Peyer's patch (tissue), 4 donors: Measurements from ENCODE around the gene MTMR6. TPM values are rescaled to one million over a fixed set of nuclear protein-coding genes. Genes with fewer than 3 reads are reported as not detected.
A peak's percentile ranks its signal among the peaks of the same experiment; 100 is the strongest.

Experiments used
- DNase-seq, 3 donors: peaks; one replicate each; pipeline ENCODE4 v3.0.0-alpha.2; 2017 to 2019
- H3K27ac ChIP-seq, 4 donors: fragments of 200-600 bp; sonication (generic); one replicate each; pipeline ENCODE4 v1.5.1; 2016 to 2019
- H3K27me3 ChIP-seq, 2 donors: fragments of 200-600 bp; sonication (generic); one replicate each; pipeline ENCODE4 v1.5.1; 2019
- H3K36me3 ChIP-seq, 3 donors: fragments of 200-600 bp; sonication (generic); one replicate each; pipeline ENCODE4 v1.5.1; 2016 to 2019
- H3K4me1 ChIP-seq, 4 donors: fragments of 200-600 bp; sonication (generic); one replicate each; pipeline ENCODE4 v1.5.1; 2016 to 2019
- H3K4me3 ChIP-seq, 4 donors: fragments of 200-600 bp; sonication (generic); 1 replicate in 3 of 4; 2 replicates in 1 of 4; pipeline ENCODE4 v1.5.1; 2016 to 2019; ENCODE audit warnings: mild to moderate bottlenecking in 1 of 4
- H3K9me3 ChIP-seq, 4 donors: fragments of 200-600 bp; sonication (generic); one replicate each; pipeline ENCODE4 v1.5.1; 2016 to 2019; ENCODE audit warnings: mild to moderate bottlenecking in 1 of 4
- POLR2A ChIP-seq, 2 donors: fragments of 450-650 bp; IDR thresholded peaks; one replicate each; pipeline ENCODE4 v1.5.1; 2017; ENCODE audit warnings: antibody characterized with exemption in 2 of 2, mild to moderate bottlenecking in 2 of 2, moderate library complexity in 2 of 2
- total RNA-seq, 4 donors: library from RNA; depleted of rRNA; stranded (reverse); fragments of >200 nt; gene quantifications; one replicate each; pipeline ENCODE4 v1.1.0, GENCODE V29; 2016
- TF ChIP-seq, protein P1 (sequence below), 6 experiments: fragments of 450-650 bp in 4 of 6; fragments of 200-600 bp in 2 of 6; sonication (generic) in 1 of 6; IDR thresholded peaks; one replicate each; pipeline ENCODE4 v1.5.1; 2017 to 2019; ENCODE audit warnings: antibody characterized with exemption in 6 of 6, mild to moderate bottlenecking in 3 of 6, moderate library complexity in 1 of 6

The MTMR6 gene
- total RNA-seq, 4 donors from 2014 or later: 6.4 to 14.9 (median 10.6) TPM

DNA sequence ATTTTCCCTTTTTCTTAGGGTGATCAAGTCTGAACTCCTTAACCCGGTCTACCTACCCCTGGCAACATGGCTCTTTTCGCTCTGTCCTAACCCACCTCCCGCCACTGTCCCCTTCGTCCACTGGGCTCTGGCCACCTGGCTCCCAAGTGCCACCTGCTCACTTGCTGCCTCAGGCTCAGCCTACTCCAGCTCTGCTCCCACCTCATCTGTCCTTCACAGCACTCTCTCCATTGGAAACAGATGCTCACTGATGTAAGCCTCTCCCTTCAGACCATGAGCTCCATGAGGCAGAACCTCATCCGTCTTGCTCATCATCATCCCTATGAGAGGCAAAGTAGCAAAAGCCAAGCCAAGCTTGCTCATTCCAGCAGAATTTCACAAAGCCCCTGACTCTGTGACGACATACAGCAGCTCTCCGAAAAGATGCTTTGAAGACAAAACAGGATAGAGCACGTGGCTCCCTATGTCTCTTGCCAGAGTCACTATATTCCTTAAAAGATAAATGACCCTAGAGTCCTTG is 79.9 kb downstream of the MTMR6 start:
- H3K36me3 ChIP-seq: no peaks in the 10 kb centered on the region
- H3K9me3 ChIP-seq: no peaks in the 10 kb centered on the region
- DNase-seq: peak in 1 of 3 donors; percentile 1
- TF ChIP-seq POLR2A (IDR thresholded peaks at IDR 0.05): no peak
- TF ChIP-seq, protein P1, sequence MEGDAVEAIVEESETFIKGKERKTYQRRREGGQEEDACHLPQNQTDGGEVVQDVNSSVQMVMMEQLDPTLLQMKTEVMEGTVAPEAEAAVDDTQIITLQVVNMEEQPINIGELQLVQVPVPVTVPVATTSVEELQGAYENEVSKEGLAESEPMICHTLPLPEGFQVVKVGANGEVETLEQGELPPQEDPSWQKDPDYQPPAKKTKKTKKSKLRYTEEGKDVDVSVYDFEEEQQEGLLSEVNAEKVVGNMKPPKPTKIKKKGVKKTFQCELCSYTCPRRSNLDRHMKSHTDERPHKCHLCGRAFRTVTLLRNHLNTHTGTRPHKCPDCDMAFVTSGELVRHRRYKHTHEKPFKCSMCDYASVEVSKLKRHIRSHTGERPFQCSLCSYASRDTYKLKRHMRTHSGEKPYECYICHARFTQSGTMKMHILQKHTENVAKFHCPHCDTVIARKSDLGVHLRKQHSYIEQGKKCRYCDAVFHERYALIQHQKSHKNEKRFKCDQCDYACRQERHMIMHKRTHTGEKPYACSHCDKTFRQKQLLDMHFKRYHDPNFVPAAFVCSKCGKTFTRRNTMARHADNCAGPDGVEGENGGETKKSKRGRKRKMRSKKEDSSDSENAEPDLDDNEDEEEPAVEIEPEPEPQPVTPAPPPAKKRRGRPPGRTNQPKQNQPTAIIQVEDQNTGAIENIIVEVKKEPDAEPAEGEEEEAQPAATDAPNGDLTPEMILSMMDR (IDR thresholded peaks at IDR 0.05): no peak
- no peak overlapping the region for H3K4me3 ChIP-seq
- H3K27me3 ChIP-seq: no peaks in the 10 kb centered on the region
- no peaks in the 10 kb centered on the region for H3K4me1 ChIP-seq
- H3K27ac ChIP-seq: no peak overlapping the region

DNA sequence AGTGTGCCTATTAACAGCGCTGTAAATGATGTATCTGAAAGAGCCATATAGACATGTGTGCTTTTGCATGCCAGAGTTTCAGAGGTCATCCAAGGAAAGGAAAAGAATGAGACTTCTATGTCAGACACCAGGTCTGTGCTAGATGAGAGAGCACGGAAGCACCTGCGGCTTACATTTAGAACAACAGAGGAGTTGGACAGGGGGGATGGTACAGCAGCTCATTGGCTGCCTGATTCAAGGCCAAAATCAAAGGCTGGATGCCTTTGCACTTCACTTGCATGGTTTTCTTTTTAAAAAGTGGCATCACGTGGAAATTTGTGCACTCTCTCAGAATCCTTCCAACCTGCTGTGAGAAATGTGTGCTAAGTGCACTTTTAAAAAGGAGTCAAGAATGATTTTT is 82.4 kb downstream of the MTMR6 start:
- no peaks in the 10 kb centered on the region for H3K36me3 ChIP-seq

DNA sequence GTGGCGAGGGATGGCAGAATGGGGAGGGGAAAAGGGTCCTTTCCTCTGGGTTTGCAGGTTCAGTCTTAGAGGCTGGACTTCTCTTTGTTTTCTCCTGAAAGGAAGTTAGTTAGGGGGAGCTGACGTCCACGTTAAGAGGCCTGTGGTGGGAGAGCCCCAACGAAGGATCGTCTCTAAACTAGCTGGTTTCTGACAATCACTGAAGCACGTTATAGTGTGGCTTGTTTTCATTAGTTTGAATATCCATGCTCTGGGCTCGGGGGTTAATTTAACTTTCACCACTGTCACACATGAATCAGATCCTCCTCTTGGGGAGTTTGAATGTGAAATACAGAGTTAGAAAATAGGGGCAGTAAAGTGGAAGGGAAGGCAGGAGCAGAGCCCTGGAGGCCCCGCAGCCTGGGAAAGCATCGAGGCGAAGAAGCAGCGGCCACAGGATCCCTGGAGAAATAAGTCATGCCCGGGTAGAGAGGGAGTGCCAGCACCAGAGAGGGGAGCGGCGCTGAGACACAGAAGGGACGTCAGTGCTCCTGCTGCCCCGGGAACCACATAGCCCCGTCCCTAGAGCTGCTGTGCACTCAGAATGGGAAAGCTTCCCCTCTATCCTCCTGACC is 84.1 kb downstream of the MTMR6 start:
- Histone ChIP-seq H3K4me1 (no peaks in the 10 kb centered on the region), H3K27me3 (no peaks in the 10 kb centered on the region), H3K4me3 (no peak overlapping the region), H3K9me3 (no peaks in the 10 kb centered on the region), H3K36me3 (no peaks in the 10 kb centered on the region), H3K27ac (no peak overlapping the region)
- no peak for TF ChIP-seq POLR2A (IDR thresholded peaks at IDR 0.05)
- TF ChIP-seq, protein P1 (IDR thresholded peaks at IDR 0.05): no peak
- DNase-seq: no peak

More for the DNA sequence above, 82.4 kb downstream of the MTMR6 start:
- Histone ChIP-seq H3K27me3 (no peaks in the 10 kb centered on the region), H3K27ac (no peak overlapping the region), H3K9me3 (no peaks in the 10 kb centered on the region), H3K4me3 (no peak overlapping the region), H3K4me1 (no peaks in the 10 kb centered on the region)
- no peak for TF ChIP-seq POLR2A (IDR thresholded peaks at IDR 0.05)
- TF ChIP-seq, protein P1 (IDR thresholded peaks at IDR 0.05): no peak
- no peak for DNase-seq

DNA sequence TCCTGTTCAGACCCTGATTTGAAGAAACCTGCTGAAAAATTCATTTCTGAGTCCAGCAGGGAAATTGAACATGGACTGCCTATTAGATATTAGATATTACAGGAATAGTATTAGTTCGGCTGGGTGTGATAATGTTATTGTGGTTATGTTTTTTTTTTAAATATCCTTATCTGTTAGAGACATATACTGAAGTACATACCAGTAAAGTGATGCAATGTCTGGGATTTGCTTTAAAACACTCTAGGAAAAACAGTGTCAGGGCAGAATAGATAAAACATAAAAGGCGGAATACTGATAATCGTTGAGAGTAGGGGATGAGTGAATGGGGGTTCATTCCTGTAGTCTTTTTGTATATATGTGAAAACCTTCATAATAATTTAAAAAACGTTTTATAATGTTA is 86.5 kb downstream of the MTMR6 start:
- TF ChIP-seq POLR2A (IDR thresholded peaks at IDR 0.05): no peak
- TF ChIP-seq, protein P1 (IDR thresholded peaks at IDR 0.05): no peak
- H3K4me3 ChIP-seq: no peak overlapping the region
- H3K9me3 ChIP-seq: no peaks in the 10 kb centered on the region
- H3K4me1 ChIP-seq: no peaks in the 10 kb centered on the region
- DNase-seq: no peak
- no peak overlapping the region for H3K27ac ChIP-seq
- H3K27me3 ChIP-seq: no peaks in the 10 kb centered on the region
- no peaks in the 10 kb centered on the region for H3K36me3 ChIP-seq

DNA sequence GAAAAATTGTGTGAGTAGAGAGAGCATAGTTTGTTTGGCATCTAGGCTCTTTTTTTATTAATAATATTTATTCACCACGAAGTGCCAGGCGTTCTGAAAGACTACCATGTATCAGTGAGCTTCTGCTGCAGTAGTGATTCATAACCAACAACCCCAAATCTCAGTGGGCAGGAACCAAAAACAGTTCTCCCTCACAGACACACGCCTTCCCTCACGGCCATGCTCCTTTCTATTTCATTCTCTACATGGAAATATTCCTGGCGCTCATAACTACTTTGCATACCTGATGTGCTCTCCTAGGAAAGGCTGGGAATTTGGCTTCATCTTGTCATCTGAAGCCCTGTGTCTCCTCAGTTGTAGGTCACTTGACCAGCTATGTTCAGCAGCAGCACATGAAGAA is 88.6 kb downstream of the MTMR6 start:
- no peak overlapping the region for H3K4me3 ChIP-seq
- no peaks in the 10 kb centered on the region for H3K27me3 ChIP-seq
- TF ChIP-seq, protein P1 (IDR thresholded peaks at IDR 0.05): no peak
- no peak for TF ChIP-seq POLR2A (IDR thresholded peaks at IDR 0.05)
- DNase-seq: no peak
- no peaks in the 10 kb centered on the region for H3K4me1 ChIP-seq
- no peak overlapping the region for H3K27ac ChIP-seq
- H3K36me3 ChIP-seq: no peaks in the 10 kb centered on the region
- no peaks in the 10 kb centered on the region for H3K9me3 ChIP-seq
